HEK293 (cell line): ENCODE results near the gene VLDLR.

Experiments
- CTCF ChIA-PET: fragments of 350-600 bp; formaldehyde crosslinking; extraction: SDS; loops from one replicate; lab custom pipeline; 2021; ENCODE audit warnings: antibody characterized with exemption; lab: Yijun Ruan, JAX
- POLR2A ChIA-PET: fragments of 300-600 bp; formaldehyde crosslinking; extraction: SDS; loops from one replicate; lab custom pipeline; 2020; ENCODE audit warnings: antibody characterized with exemption, inconsistent platforms; lab: Yijun Ruan, JAX
- H3K27ac ChIP-seq: fragments of 200-500 bp; sonication (Bioruptor generic); 2 replicates; pipeline ENCODE4 v1.5.1; 2014; ENCODE audit warnings: low read depth, low read length, control low read depth, inconsistent platforms; ENCODE audit errors: extremely low read depth
- H3K36me3 ChIP-seq, 2 experiments: fragments of 200-500 bp in 1 of 2; sonication (Bioruptor generic) in 1 of 2; 1 replicate in 1 of 2; 2 replicates in 1 of 2; pipeline ENCODE4 v1.5.1; 2014 to 2017; ENCODE audit warnings: inconsistent platforms in 2 of 2, low read length in 2 of 2; ENCODE audit not compliant: control insufficient read depth in 2 of 2, insufficient read depth in 1 of 2
- H3K4me1 ChIP-seq: fragments of 200-500 bp; sonication (Bioruptor generic); 2 replicates; pipeline ENCODE4 v1.5.1; 2014; ENCODE audit warnings: mild to moderate bottlenecking, low read length, inconsistent platforms; ENCODE audit not compliant: control insufficient read depth, insufficient read depth
- H3K4me3 ChIP-seq: 2 replicates; pipeline ENCODE4 v1.5.1; 2011; ENCODE audit warnings: low read depth, mild to moderate bottlenecking, control low read depth, low read length, moderate library complexity
- H3K9me3 ChIP-seq: fragments of 200-500 bp; sonication (Bioruptor generic); 2 replicates; pipeline ENCODE4 v1.5.1; 2014; ENCODE audit warnings: low read depth, low read length, inconsistent platforms; ENCODE audit not compliant: control insufficient read depth, insufficient read depth
- ELK4 ChIP-seq: IDR thresholded peaks from 2 replicates; pipeline ENCODE4 v1.6.1; 2011; ENCODE audit warnings: mild to moderate bottlenecking, low read depth, low read length, borderline replicate concordance
- HOXA7 ChIP-seq: sonication (generic); formaldehyde crosslinking; IDR thresholded peaks from 2 replicates; pipeline ENCODE4 v1.8.1; 2022; ENCODE audit warnings: missing genetic modification reagents, borderline replicate concordance
- SCRT2 ChIP-seq: fragments of 450-650 bp; formaldehyde crosslinking; IDR thresholded peaks from 2 replicates; pipeline ENCODE4 v1.5.1; 2016; ENCODE audit warnings: missing biosample characterization, missing genetic modification characterization
- SETDB1 ChIP-seq: IDR thresholded peaks from one replicate; pipeline ENCODE4 v1.6.1; 2017; ENCODE audit warnings: mild to moderate bottlenecking, low read length, moderate library complexity, mixed read lengths; ENCODE audit not compliant: insufficient read length
- ZBTB44 ChIP-seq: fragments of 450-650 bp; IDR thresholded peaks from 2 replicates; pipeline ENCODE4 v1.5.1; 2018; ENCODE audit warnings: missing biosample characterization, mild to moderate bottlenecking, missing genetic modification characterization
- ZBTB49 ChIP-seq: fragments of 450-650 bp; formaldehyde crosslinking; IDR thresholded peaks from 2 replicates; pipeline ENCODE4 v1.5.1; 2016; ENCODE audit warnings: missing biosample characterization, missing genetic modification characterization, low read depth
- ZNF10 ChIP-seq: fragments of 450-650 bp; formaldehyde crosslinking; IDR thresholded peaks from 2 replicates; pipeline ENCODE4 v1.5.1; 2017; ENCODE audit warnings: missing biosample characterization, missing genetic modification characterization
- ZNF112 ChIP-seq: fragments of 450-650 bp; formaldehyde crosslinking; IDR thresholded peaks from 2 replicates; pipeline ENCODE4 v1.5.0; 2017; ENCODE audit warnings: missing biosample characterization, missing genetic modification characterization
- ZNF140 ChIP-seq: fragments of 450-650 bp; formaldehyde crosslinking; IDR thresholded peaks from 2 replicates; pipeline ENCODE4 v1.5.1; 2016; ENCODE audit warnings: missing biosample characterization, missing genetic modification characterization
- ZNF18 ChIP-seq: fragments of 450-650 bp; formaldehyde crosslinking; IDR thresholded peaks from 2 replicates; pipeline ENCODE4 v1.5.1; 2016; ENCODE audit warnings: missing biosample characterization, missing genetic modification characterization
- ZNF211 ChIP-seq: fragments of 450-650 bp; formaldehyde crosslinking; IDR thresholded peaks from 2 replicates; pipeline ENCODE4 v1.5.1; 2016; ENCODE audit warnings: low read depth, missing biosample characterization, missing genetic modification characterization
- ZNF239 ChIP-seq: fragments of 450-650 bp; formaldehyde crosslinking; IDR thresholded peaks from 2 replicates; pipeline ENCODE4 v1.5.1; 2016; ENCODE audit warnings: missing biosample characterization, missing genetic modification characterization
- ZNF266 ChIP-seq: fragments of 450-650 bp; formaldehyde crosslinking; IDR thresholded peaks from 2 replicates; pipeline ENCODE4 v1.5.1; 2016; ENCODE audit warnings: missing biosample characterization, missing genetic modification characterization, low read depth
- ZNF280D ChIP-seq: fragments of 450-650 bp; formaldehyde crosslinking; IDR thresholded peaks from 2 replicates; pipeline ENCODE4 v1.5.1; 2016; ENCODE audit warnings: missing biosample characterization, missing genetic modification characterization
- ZNF324 ChIP-seq: fragments of 450-650 bp; formaldehyde crosslinking; IDR thresholded peaks from 2 replicates; pipeline ENCODE4 v1.5.1; 2016; ENCODE audit warnings: missing biosample characterization, missing genetic modification characterization
- ZNF521 ChIP-seq: fragments of 450-650 bp; formaldehyde crosslinking; IDR thresholded peaks from 2 replicates; pipeline ENCODE4 v1.5.1; 2017; ENCODE audit warnings: missing biosample characterization, mild to moderate bottlenecking, missing genetic modification characterization
- ZNF549 ChIP-seq: fragments of 450-650 bp; IDR thresholded peaks from 2 replicates; pipeline ENCODE4 v1.5.1; 2018; ENCODE audit warnings: missing biosample characterization, missing genetic modification characterization, mild to moderate bottlenecking, inconsistent platforms, moderate library complexity
- ZNF585B ChIP-seq: fragments of 450-650 bp; formaldehyde crosslinking; IDR thresholded peaks from 2 replicates; pipeline ENCODE4 v1.5.1; 2016; ENCODE audit warnings: missing biosample characterization, missing genetic modification characterization
- ZNF621 ChIP-seq: fragments of 450-650 bp; formaldehyde crosslinking; IDR thresholded peaks from 2 replicates; pipeline ENCODE4 v1.5.1; 2017; ENCODE audit warnings: missing biosample characterization, missing genetic modification characterization
- ZNF654 ChIP-seq: fragments of 450-650 bp; formaldehyde crosslinking; IDR thresholded peaks from 2 replicates; pipeline ENCODE4 v1.5.1; 2016; ENCODE audit warnings: low read depth, missing biosample characterization, missing genetic modification characterization
- ZNF747 ChIP-seq: fragments of 450-650 bp; formaldehyde crosslinking; IDR thresholded peaks from 2 replicates; pipeline ENCODE4 v1.5.1; 2016; ENCODE audit warnings: missing biosample characterization, missing genetic modification characterization
- ZNF777 ChIP-seq: fragments of 450-650 bp; formaldehyde crosslinking; IDR thresholded peaks from 2 replicates; pipeline ENCODE4 v1.5.1; 2017; ENCODE audit warnings: missing biosample characterization, missing genetic modification characterization, borderline replicate concordance
- TF ChIP-seq, protein P1 (sequence below): fragments of 450-650 bp; formaldehyde crosslinking; IDR thresholded peaks from 2 replicates; pipeline ENCODE4 v1.5.1; 2016; ENCODE audit warnings: missing biosample characterization, missing genetic modification characterization
- TF ChIP-seq, protein P2 (sequence below): fragments of 450-650 bp; formaldehyde crosslinking; IDR thresholded peaks from 2 replicates; pipeline ENCODE4 v1.5.1; 2016; ENCODE audit warnings: missing biosample characterization, missing genetic modification characterization

Gene VLDLR

GRCh38 chr9:2591967-2592366 lies 29.6 kb upstream of the VLDLR start:
- CTCF ChIA-PET = interaction anchor here (1.2 kb wide), 1 partner anchor 25 kb away, joined by 3 read pairs; no protein-coding TSS in a partner anchor
- no peak overlapping the region for H3K4me3 ChIP-seq
- no peaks in the 10 kb centered on the region for H3K36me3 ChIP-seq
- TF ChIP-seq ZBTB44 (tag by site-specific recombination) = no peak
- no peak for TF ChIP-seq ZNF112 (tag by site-specific recombination)
- TF ChIP-seq ZNF211 (tag by site-specific recombination) = no peak
- peak; percentile 62 for TF ChIP-seq SETDB1
- no peak for TF ChIP-seq ZNF549
- no peak for TF ChIP-seq ZNF10
- peak; percentile 87 for TF ChIP-seq ZNF585B (tag by site-specific recombination)
- no peak for TF ChIP-seq ZNF777 (tag by site-specific recombination)
- TF ChIP-seq ZNF266 (tag by site-specific recombination) = no peak
- TF ChIP-seq ZNF280D (tag by site-specific recombination) = no peak
- no peak for TF ChIP-seq ZNF324 (tag by site-specific recombination)
- TF ChIP-seq, protein P1, sequence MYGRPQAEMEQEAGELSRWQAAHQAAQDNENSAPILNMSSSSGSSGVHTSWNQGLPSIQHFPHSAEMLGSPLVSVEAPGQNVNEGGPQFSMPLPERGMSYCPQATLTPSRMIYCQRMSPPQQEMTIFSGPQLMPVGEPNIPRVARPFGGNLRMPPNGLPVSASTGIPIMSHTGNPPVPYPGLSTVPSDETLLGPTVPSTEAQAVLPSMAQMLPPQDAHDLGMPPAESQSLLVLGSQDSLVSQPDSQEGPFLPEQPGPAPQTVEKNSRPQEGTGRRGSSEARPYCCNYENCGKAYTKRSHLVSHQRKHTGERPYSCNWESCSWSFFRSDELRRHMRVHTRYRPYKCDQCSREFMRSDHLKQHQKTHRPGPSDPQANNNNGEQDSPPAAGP (tag by site-specific recombination) = no peak
- no peak for TF ChIP-seq ZNF18 (tag by site-specific recombination)
- TF ChIP-seq, all 188 proteins: peak for 2
- H3K9me3 ChIP-seq = no peaks in the 10 kb centered on the region
- no peaks in the 10 kb centered on the region; the same call in 1 of the 2 replicates for H3K4me1 ChIP-seq
- no peak overlapping the region for H3K27ac ChIP-seq
- POLR2A ChIA-PET = no interaction called here

DNA sequence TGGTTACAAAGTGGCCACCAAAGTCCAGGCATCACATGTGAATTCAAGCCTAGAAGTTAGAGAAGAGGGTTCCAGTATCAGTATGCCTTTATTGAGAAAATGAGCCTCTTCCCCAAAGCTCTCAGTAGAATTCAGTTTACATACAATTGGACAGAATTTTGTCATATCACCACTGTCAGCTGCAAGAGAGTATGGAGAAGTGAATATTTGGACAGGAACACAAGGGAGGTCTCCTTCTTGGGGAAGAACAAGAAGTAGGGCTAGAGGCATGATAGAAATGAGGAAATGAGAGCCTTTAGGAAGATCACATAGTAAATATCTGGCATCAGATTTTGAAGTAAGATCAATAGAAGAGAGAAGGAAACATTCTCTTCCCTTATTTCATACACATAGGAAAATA lies 27.8 kb upstream of the VLDLR start:
- CTCF ChIA-PET = no interaction called here
- POLR2A ChIA-PET = no interaction called here
- no peaks in the 10 kb centered on the region; the same call in 1 of the 2 replicates for H3K4me1 ChIP-seq
- TF ChIP-seq ZNF747 (no peak), ZBTB49 (no peak), ZNF239 (no peak), HOXA7 (CRISPR knock-in tag) (no peak), ZNF521 (tag by site-specific recombination) (no peak), ZNF621 (no peak), ZNF140 (tag by site-specific recombination) (no peak), SCRT2 (tag by site-specific recombination) (no peak), ELK4 (no peak), ZNF654 (no peak)
- TF ChIP-seq, protein P2, sequence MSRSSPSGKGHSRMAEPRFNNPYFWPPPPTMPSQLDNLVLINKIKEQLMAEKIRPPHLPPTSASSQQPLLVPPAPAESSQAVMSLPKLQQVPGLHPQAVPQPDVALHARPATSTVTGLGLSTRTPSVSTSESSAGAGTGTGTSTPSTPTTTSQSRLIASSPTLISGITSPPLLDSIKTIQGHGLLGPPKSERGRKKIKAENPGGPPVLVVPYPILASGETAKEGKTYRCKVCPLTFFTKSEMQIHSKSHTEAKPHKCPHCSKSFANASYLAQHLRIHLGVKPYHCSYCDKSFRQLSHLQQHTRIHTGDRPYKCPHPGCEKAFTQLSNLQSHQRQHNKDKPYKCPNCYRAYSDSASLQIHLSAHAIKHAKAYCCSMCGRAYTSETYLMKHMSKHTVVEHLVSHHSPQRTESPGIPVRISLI (tag by site-specific recombination) = no peak

More for the DNA sequence above, 27.8 kb upstream of the VLDLR start:
- Histone ChIP-seq H3K27ac (no peak overlapping the region), H3K9me3 (no peaks in the 10 kb centered on the region), H3K36me3 (no peaks in the 10 kb centered on the region), H3K4me3 (no peak overlapping the region)
